Smooth muscle cell (in vitro differentiated cells): ENCODE results near the gene KCNK10. TPM values are rescaled to one million over a fixed set of nuclear protein-coding genes. Genes with fewer than 3 reads are reported as not detected.

Experiments used
- DNase-seq: peaks from one replicate; lab custom pipeline; 2025; ENCODE audit not compliant: unreplicated experiment; lab: John Stamatoyannopoulos, UW
- H2AFZ ChIP-seq: fragments of 200-600 bp; sonication (generic); 2 replicates; pipeline ENCODE4 v1.6.0; 2016; ENCODE audit warnings: antibody characterized with exemption, low read depth, mild to moderate bottlenecking
- H3F3A ChIP-seq: fragments of 200-600 bp; sonication (generic); 2 replicates; pipeline ENCODE4 v1.6.0; 2017; ENCODE audit warnings: antibody characterized with exemption, low read depth
- H3K27ac ChIP-seq: fragments of 200-600 bp; sonication (generic); 2 replicates; pipeline ENCODE4 v1.5.1; 2016; ENCODE audit warnings: low read depth, mild to moderate bottlenecking
- H3K27me3 ChIP-seq: fragments of 200-600 bp; sonication (generic); 2 replicates; pipeline ENCODE4 v1.6.1; 2016; ENCODE audit warnings: low read depth, mild to moderate bottlenecking
- H3K36me3 ChIP-seq: fragments of 200-600 bp; sonication (generic); 2 replicates; pipeline ENCODE4 v1.5.1; 2016; ENCODE audit warnings: low read depth
- H3K4me1 ChIP-seq: fragments of 200-600 bp; sonication (generic); 2 replicates; pipeline ENCODE4 v1.5.1; 2016; ENCODE audit warnings: low read depth
- H3K4me2 ChIP-seq: fragments of 200-600 bp; sonication (generic); 2 replicates; pipeline ENCODE4 v1.6.0; 2016; ENCODE audit warnings: mild to moderate bottlenecking
- H3K4me3 ChIP-seq: fragments of 200-600 bp; sonication (generic); 2 replicates; pipeline ENCODE4 v1.5.1; 2016; ENCODE audit warnings: mild to moderate bottlenecking
- H3K79me2 ChIP-seq: fragments of 200-600 bp; sonication (generic); 2 replicates; pipeline ENCODE4 v1.6.0; 2016; ENCODE audit warnings: low read depth, mild to moderate bottlenecking
- H3K9ac ChIP-seq: fragments of 200-600 bp; sonication (generic); 2 replicates; pipeline ENCODE4 v1.6.0; 2016; ENCODE audit warnings: low read depth
- H3K9me3 ChIP-seq: fragments of 200-600 bp; sonication (generic); replicated peaks from 2 replicates; pipeline ENCODE4 v1.5.1; 2016; ENCODE audit warnings: low read depth
- H4K20me1 ChIP-seq: fragments of 200-600 bp; sonication (generic); 2 replicates; pipeline ENCODE4 v1.6.0; 2016; ENCODE audit warnings: low read depth
- WGBS: methylation state at CpG from one replicate; pipeline ENCODE4 v1.1.7; 2016; ENCODE audit warnings: low lambda C conversion rate; 5-methylcytosine and 5-hydroxymethylcytosine counted together
- polyA plus RNA-seq: library from polyadenylated mRNA; unstranded; fragments of >200 nt; fragmentation: Nextera tagmentation; extraction: Ambion mirVana; gene quantifications from 2 replicates; pipeline ENCODE4 v1.2.1, GENCODE V29; 2016
- total RNA-seq: library from RNA; depleted of rRNA; stranded (reverse); fragments of >200 nt; gene quantifications from 2 replicates; pipeline ENCODE4 v1.2.3, GENCODE V29; 2014
- TF ChIP-seq, protein P1 (sequence below): fragments of 200-600 bp; sonication (generic); IDR thresholded peaks from 2 replicates; pipeline ENCODE4 v1.5.1; 2017; ENCODE audit warnings: borderline replicate concordance, mild to moderate bottlenecking, antibody characterized with exemption; ENCODE audit not compliant: insufficient read depth, poor library complexity, severe bottlenecking

The KCNK10 gene
- total and polyA plus RNA-seq, 2 experiments from 2014 or later, result not detected

DNA sequence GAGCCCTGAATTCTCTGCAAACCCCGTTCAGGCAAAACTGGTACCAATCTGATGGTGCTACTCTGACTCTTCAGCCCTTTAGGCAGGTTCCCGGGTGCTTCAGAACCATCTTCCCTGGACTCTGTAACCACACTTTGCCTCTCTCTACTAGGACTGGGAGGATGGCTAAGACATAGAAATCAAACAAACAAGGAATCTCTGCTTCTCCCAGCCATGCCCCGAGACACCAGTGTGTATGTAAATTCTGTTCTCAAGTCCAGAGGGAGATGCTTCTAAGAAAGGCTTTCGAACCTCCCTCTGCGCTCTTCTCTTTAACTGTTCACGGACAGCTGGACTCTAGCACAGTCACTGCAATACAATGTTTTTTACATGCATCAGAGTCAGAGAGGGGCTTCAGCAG, 1.9 kb upstream of the KCNK10 start:
- no peaks in the 10 kb centered on the region for H3K36me3 ChIP-seq
- no peak overlapping the region for H2AFZ ChIP-seq
- 83% methylated on average over 6 of the region's 6 CpGs for WGBS
- H4K20me1 ChIP-seq, result no peaks in the 10 kb centered on the region
- no peak overlapping the region for H3K9ac ChIP-seq
- H3K9me3 ChIP-seq, result no peaks in the 10 kb centered on the region
- H3F3A ChIP-seq, result no peaks in the 10 kb centered on the region
- TF ChIP-seq, protein P1, sequence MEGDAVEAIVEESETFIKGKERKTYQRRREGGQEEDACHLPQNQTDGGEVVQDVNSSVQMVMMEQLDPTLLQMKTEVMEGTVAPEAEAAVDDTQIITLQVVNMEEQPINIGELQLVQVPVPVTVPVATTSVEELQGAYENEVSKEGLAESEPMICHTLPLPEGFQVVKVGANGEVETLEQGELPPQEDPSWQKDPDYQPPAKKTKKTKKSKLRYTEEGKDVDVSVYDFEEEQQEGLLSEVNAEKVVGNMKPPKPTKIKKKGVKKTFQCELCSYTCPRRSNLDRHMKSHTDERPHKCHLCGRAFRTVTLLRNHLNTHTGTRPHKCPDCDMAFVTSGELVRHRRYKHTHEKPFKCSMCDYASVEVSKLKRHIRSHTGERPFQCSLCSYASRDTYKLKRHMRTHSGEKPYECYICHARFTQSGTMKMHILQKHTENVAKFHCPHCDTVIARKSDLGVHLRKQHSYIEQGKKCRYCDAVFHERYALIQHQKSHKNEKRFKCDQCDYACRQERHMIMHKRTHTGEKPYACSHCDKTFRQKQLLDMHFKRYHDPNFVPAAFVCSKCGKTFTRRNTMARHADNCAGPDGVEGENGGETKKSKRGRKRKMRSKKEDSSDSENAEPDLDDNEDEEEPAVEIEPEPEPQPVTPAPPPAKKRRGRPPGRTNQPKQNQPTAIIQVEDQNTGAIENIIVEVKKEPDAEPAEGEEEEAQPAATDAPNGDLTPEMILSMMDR, result no peak
- H3K4me1 ChIP-seq, result no peaks in the 10 kb centered on the region
- no peak overlapping the region for H3K4me3 ChIP-seq
- DNase-seq, result no peak
- H3K4me2 ChIP-seq, result no peak overlapping the region
- H3K27me3 ChIP-seq, result peaks cover 97% of the 10 kb centered on the region
- H3K79me2 ChIP-seq, result no peaks in the 10 kb centered on the region
- H3K27ac ChIP-seq, result no peak overlapping the region

DNA sequence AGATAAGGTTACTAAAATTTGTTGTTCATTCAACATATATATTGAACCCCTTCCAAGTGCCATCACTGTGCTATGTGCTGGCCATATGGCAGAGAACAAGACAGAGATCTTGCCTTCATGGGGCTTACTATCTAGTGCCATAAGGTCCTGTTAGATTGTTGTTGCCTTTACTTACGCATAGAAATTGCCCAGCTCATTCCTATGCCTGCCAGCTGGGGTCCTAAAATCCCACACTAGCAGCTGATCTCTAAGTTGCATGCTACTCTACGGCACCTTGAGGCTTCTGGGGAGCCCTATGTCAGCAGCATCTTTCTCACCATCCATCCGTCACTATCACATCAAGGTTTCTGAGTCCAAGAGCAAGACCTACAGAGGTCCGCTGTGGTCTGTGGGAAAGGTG, 1.4 kb upstream of the KCNK10 start:
- Histone ChIP-seq H3K27ac (no peak overlapping the region), H3K9ac (no peak overlapping the region), H3K36me3 (no peaks in the 10 kb centered on the region), H3K4me1 (no peaks in the 10 kb centered on the region), H4K20me1 (no peaks in the 10 kb centered on the region), H2AFZ (no peak overlapping the region), H3K27me3 (peaks cover 99% of the 10 kb centered on the region), H3F3A (no peaks in the 10 kb centered on the region), H3K79me2 (no peaks in the 10 kb centered on the region), H3K9me3 (no peaks in the 10 kb centered on the region), H3K4me2 (no peak overlapping the region), H3K4me3 (no peak overlapping the region)
- WGBS, result 85% methylated on average over 4 of the region's 4 CpGs
- TF ChIP-seq, protein P1, result no peak
- no peak for DNase-seq

DNA sequence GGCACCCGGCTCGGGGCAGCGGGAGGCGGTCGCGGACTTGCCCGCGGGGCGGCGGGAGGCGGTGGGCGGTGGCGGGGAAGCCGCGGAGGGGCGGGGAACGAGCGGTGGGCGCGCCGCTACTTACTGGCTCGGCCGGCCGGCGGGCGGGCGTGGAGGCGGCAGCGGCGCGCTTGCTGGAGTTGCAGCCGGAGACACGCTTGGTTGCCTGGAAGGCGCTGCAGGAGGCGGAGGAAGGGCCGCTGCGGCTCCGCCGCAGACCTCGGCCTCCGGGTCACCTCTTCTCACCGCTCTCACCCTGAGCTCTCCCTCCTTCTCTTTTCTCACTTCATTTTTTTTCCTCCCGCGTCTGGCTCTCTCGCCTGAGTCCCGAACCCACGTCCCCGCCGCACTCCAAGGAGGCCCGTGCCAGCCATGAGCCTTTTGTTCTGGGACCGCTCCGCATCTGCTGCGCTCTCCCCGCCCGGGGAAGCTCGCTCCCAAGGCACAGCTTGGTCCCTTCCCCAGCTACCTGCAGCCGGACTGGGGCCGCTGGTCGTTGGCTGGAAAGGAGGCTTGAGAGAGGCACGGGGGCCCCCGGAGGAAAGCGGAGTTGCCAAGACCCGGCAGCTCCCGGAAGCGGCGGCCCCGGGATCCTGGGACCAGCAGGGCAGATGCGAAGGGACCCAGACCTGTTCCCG, 592 bp upstream of the KCNK10 start:
- Histone ChIP-seq H3K36me3 (no peaks in the 10 kb centered on the region), H4K20me1 (no peaks in the 10 kb centered on the region), H3F3A (no peaks in the 10 kb centered on the region), H2AFZ (no peak overlapping the region), H3K9me3 (no peaks in the 10 kb centered on the region), H3K4me2 (peak overlapping the region; percentile 82), H3K4me1 (no peaks in the 10 kb centered on the region), H3K4me3 (peak overlapping the region; percentile 44), H3K27me3 (peaks cover 99% of the 10 kb centered on the region), H3K27ac (no peak overlapping the region), H3K9ac (no peak overlapping the region), H3K79me2 (no peaks in the 10 kb centered on the region)
- no peak for DNase-seq
- WGBS, result 3% methylated on average over 30 of the region's 69 CpGs
- TF ChIP-seq, protein P1, result no peak

DNA sequence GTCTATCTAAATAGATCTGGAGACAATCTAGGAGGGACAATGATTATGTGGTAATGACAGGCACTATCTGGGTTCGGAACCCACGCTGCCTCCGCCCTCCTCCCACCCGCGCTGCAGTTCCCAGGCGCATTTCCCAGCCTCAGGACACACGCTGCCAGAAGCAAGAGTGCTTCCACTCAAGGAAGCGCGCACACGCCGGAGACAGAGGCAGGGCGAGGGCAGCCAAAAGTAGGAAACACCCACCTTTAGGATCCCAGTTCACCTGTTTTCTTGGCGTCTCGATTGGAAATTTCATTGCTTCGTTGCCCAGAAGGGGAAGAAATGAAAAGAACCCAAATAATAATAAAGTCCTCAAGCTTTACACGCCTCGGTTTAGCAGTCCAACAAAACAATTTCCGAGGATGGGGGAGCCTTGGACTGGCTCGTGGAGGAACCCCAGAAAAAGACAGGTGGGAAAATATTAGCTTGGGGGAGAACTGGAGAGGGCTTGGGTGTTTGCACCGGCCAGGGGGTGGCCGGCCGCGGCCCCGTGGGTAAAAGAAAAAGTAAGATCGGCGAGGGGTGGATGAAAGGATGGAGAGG, 474 bp downstream of the KCNK10 start:
- Histone ChIP-seq H3F3A (no peaks in the 10 kb centered on the region), H3K4me2 (peak overlapping the region; percentile 82), H3K9me3 (no peaks in the 10 kb centered on the region), H3K27me3 (peaks cover 100% of the 10 kb centered on the region), H3K79me2 (no peaks in the 10 kb centered on the region), H3K9ac (no peak overlapping the region), H3K27ac (no peak overlapping the region), H2AFZ (no peak overlapping the region), H3K36me3 (no peaks in the 10 kb centered on the region), H4K20me1 (no peaks in the 10 kb centered on the region), H3K4me1 (no peaks in the 10 kb centered on the region), H3K4me3 (peak overlapping the region; percentile 44)
- TF ChIP-seq, protein P1, result no peak
- WGBS, result 11% methylated on average over 26 of the region's 26 CpGs
- no peak for DNase-seq
